SK-N-DZ (cell line): ENCODE measurements around the gene IRGC.
"Not testable (repeated sequence)": the region's sequence is repeated elsewhere in the genome, so short reads cannot be mapped to it uniquely, and the experiment has no call there.

ENCODE experiments used
- DNase-seq: peaks from one replicate; pipeline ENCODE4 v3.0.0-alpha.2; 2015; ENCODE audit warnings: low spot score

IRGC gene

DNA sequence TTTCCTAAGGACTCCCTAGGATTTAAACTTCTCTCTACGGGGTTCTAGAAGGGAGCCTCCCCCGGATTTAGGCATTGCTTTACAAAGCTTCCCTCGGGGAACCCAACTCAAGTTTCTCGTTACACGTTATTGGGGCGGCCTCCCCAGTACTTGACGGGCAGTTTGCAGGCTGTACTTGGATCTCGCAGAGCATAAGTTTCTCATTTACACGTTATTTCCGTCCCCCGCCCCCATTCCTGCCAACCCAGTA, 38.3 kb downstream of the IRGC start:
- no peak for DNase-seq

DNA sequence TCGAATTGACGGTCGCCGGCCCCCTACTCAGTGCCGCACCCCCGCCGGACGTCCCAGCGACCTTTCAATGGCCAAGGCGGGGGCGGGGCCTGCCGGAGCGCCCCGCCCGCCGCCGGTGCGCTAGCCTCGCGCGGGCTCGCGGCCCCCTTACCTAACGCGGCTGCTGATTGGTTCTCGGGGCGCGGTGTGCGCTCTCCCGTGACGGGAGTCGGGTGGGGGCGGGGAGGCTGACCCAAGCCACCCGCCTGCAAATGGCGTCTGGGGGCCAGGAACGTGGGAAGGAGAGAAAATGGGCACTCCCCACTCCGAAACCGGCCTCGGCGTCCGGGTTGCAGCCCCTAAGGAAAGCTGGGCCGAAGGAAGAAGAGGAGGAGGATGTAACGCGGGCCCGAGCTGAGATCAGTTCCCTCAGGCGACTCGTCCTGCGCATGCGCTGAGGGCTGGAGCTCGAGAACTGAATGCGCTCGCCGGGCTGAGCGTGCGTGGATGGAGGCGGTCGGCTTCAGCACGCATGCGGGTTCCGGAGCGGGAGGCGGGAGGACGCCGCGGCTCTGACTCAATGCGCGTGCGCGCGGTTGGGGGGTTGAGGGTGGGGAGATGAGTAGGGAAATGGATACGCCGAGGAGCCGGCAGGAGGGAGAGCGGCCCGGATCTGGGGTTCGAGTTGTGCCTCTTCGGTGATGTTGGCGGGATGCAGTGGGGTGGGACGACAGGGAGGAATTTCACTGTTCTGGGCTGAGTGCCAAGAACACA, 38.8 kb downstream of the IRGC start, which contains the start of gene SMG9:
Gene SMG9 (minus strand): TSS at position 460 of the 753 bp plus-strand sequence. CDS start 4,221 bp downstream, outside the sequence.
- peak; percentile 96 for DNase-seq

DNA sequence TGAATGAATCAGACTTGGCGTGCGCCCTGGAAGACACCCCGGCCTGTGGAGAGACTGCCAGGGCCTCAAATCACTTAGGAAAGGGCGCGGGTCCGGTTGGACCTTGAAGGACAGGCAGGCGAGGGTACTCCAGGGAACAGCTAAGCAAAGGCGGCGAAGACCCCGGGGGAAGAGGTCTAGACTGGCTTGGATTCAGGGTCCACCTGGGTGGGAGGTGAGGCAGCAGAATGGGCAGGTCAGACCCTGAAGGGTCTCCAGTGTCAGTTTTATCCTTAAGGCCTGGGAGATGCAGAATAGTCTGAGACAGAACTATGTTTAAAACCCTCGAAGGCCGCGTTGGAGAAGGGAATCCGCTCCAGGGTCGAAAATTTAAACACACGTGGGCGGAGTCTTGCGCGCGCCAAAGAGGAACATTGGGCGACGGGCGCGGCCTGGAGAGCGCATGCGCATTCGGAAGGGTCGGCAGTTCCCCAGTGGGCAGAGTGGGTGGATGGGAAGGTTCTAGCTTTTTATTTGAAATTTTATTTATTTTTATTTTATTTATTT, 39.5 kb downstream of the IRGC start:
- DNase-seq: peak; percentile 60

DNA sequence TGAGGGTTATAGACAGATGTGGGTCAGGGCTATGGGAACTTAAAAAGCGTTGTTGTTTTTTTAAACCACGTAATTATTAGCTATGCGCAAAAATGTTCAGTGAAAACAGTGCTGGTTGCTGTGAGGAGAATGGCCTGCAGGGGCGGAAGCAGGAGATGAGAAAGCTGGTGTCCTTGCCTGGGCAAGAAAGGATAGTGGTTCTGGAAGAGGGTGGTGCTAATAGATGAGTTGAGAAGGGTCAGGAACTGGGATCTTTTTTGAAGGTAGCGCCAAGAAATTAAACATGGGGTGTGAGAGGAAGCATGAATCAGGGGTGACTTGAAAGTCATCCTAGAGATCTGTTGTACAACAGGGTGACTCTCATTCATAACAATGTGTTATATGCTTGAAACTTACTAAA, 43.6 kb downstream of the IRGC start:
- DNase-seq: peak; percentile 23

DNA sequence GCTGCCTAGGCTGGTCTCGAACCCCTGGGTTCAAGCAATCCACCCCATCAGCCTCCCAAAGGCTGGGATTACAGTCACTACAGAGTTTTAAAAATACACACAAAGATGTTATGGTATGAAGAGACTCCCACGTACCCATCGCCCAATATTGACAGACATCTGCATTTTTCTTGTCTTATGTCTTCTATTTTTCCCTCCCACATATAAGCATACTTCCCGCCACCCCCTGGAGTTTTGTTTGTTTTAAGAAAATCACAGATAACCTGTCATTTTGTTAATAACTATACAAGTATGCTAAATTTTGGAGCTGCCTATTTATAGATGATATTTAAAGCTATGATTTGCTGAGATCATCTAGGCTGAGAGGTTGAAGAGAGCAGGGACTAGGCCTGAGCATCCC, 45.1 kb downstream of the IRGC start:
- DNase-seq: no peak

DNA sequence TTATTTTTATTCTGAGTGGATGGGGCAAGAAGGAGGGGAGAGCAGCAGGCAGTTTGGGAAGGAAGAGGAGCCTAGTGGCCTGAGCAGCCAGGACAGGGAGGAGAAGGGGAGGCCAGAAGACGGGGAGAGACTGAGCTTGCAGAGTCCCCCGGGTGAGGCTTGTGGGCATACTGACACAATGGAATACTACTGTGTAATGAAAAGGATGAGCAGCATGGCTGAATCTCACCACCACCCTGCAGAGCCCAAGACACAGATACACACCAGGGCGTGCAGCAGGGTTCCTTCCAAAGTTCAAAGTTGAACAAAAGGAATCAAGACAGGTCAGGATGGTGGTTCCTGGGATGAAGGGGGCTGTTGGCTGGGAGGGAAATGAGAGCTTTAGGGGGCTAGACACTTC, 46.9 kb downstream of the IRGC start:
- no peak for DNase-seq

DNA sequence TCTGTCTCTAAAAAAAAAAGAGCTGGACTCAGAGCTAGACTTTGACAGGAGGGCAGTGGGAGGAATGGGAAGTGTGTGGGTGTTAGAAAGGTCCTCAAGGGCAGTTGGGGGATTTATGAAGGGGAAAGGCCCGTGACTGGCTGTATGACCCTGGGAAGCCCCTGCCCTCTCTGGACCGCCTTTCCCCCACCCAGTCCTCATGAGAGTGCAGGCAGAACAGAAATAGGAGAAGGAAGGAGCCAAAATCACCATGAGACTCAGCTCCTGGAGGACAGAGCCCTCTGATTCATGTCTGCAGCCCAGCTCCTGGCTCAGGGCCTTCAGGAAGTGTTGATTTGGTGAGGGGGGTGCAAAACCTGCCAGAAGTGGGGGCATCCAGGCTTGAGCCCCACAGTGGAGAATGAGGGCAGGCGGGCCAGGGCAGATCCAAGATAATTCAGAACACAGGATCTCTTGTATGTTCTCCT, 47.6 kb downstream of the IRGC start:
- no peak for DNase-seq

DNA sequence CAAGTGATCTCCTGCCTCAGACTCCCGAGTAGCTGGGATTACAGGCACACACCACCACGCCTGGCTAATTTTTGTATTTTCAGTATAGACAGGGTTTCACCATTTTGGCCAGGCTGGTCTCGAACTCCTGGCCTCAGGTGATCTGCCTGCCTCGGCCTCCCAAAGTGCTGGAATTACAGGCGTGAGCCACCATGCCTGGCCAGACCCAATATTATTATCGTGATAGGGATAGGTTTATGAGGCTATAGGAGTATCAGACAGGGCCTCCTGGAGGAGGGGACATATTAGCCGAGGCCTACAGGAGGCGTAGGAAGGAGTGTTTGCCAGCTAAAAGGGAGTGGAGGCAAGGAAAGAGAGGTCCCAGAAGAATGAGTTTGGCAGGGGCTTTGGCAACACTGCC, 48.8 kb downstream of the IRGC start:
- DNase-seq: not testable (repeated sequence)

DNA sequence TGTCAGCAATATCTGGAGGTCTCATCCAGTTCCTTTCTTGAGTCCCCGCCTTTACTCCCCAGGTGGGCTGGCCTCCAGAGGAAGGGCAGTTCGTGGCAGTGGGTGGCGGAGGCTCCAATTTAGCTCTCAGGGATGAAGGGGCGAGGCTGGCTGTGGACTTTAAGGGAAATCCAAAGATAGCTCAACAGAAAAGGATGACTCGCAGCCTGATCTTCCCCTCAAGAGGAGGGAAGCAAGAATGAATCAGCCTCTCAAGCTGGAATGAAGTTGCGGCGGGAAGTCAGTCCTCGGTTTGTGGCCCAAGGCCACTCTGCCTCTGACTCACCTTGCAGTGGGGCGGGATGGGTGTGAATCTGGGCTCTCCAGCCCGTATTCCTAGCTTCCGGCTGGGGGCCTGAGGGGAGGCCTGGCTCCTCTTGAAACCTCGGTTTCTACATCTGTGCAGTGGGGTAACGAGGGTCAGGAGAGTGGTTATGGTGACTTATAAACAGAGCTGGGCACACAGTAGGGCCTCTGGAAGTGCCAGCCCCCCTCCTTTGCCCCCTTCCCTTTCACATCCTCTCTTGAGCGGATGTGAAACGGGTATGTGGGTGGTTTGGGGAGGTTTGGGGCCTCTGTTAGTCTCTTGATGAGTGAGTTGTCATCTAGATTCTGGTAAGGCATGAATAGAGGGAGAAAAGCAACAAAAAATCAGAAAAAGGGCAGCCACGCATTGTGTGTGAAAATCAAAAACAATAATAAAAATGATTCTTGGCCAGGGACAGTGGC, 49.4 kb downstream of the IRGC start:
- no peak for DNase-seq

DNA sequence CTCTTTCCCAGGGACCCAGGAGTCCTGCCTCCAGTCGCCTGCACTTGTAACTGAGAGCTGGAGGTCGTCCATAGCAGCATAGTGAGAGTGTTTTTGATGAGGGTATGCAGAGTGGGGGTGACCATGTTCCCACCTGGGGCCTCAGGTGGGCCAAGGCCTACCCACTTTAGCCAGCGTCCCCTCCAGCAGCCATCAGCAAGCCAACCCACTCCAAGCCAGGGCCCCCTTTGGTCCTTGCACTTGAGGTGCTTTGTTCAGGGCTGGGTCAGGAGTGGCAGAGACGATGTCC, 50.8 kb downstream of the IRGC start:
- no peak for DNase-seq

DNA sequence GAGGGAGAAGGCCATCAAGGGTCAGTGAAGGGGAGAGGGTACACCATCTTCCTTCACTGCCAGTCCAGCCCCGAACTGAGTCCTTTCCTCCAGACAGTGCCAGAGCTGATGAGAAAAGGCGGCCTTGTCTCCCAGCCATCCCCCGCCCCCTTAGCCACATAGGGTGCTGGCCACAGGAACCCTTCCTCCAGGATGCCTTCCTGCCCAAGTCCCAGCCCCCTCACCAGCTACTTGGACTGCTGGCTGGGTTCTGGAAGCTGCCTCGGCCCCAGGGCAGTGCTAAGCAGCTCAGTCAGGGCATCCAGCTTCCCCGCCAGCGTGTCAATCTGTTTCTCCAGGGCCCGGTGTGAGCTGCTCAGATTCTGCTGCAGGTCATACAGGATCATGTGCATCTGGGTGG, 51.4 kb downstream of the IRGC start:
- DNase-seq: no peak

DNA sequence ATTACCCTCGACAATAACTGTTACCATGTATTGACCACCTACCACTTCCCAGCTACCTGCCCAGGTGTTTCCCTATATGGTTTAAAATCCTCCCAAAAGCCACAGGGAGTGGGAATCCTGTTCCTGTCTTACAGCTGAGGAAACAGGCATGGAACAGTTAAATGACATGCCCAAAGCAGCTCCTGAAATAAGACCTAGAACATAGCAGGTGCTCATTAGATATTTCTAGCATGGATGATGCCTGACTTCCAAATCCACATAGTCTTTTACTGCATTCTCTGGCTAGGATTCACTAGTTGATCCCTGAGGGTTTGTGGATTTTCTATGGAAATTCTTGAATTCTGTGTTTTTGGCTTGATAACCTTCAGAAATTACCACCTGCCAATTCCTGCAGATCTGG, 51.9 kb downstream of the IRGC start:
- no peak for DNase-seq

DNA sequence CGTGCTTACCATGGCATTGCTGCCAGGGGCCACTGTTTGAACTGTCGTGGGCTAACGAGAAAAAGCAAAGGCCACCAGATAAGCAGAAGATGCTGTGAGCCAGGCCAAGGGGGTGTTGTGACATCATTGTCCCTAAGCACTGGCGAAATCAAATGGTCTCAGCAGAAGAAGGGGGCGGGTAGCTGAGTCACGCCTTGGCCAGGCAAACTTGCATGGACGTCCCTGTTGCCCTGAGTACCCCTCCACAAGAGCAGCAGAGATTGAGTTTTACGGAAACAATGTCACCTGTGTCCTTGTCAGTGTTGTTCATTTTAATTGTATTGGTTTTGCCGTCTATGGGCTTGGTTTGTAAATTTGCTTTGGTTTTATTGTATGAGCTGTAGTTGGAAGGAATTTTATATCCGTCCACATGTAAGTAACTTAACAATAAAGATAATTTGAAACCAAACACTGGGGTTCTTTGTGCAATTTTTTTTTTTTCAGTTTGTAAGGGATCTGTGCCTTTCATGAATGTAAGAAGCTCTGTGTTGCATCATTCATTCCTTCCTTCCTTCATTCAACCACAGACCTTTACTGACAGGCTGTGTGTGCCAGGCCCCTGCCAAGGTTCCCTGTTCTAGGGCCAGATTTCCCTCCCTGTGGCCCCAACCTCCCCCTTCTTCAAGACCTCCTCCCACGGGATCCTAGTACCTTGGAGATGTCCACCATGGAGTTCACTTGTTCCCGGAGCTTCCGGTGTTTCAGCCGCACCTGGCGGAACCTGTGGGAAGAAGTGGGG, 52.6 kb downstream of the IRGC start:
- DNase-seq: no peak

DNA sequence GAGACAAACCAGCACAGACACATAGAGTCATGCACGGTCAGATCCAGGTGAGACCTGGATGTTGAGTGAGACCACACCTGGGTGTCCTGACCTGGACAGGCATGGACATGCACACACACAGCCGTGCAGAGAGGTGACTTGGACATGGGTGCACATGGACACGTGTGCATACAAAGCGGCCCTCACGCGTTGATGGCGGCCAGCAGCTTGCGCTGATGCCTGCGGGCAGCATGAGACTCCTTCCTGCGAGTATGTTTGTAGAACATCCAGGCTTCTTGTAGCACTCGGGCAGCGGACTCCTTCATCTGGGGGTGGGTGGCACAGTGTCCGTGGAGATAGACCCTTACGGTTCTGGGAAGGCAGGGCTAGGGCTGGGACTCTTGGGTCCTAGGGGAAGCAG, 53.4 kb downstream of the IRGC start:
- DNase-seq: no peak
